AG04449 (cell line): ENCODE results near the gene MYO1E.

ENCODE experiments used
- CTCF ChIA-PET: fragments of 350-600 bp; formaldehyde crosslinking; extraction: SDS; loops from one replicate; lab custom pipeline; 2021; ENCODE audit warnings: antibody characterized with exemption; lab: Yijun Ruan, JAX
- POLR2A ChIA-PET: fragments of 400-600, 350-600 bp; formaldehyde crosslinking; extraction: SDS; loops from one replicate; lab custom pipeline; 2020; ENCODE audit warnings: antibody characterized with exemption, inconsistent platforms; lab: Yijun Ruan, JAX
- DNase-seq: peaks from one replicate; pipeline ENCODE4 v3.0.0-alpha.2; 2010; ENCODE audit warnings: low read depth, low spot score
- H3K4me3 ChIP-seq: 2 replicates; pipeline ENCODE4 v1.5.1; 2011; ENCODE audit warnings: low read depth, mild to moderate bottlenecking, control low read depth, low read length
- CTCF ChIP-seq: IDR thresholded peaks from one replicate; pipeline ENCODE4 v1.5.1; 2011; ENCODE audit warnings: mild to moderate bottlenecking, moderate library complexity, low read length, control low read depth, inconsistent platforms; ENCODE audit not compliant: insufficient read depth; ENCODE audit errors: missing control alignments

MYO1E gene

GRCh38 chr15:59329091-59329490, 43.6 kb downstream of the MYO1E start:
- no peak for TF ChIP-seq CTCF
- no peak overlapping the region for H3K4me3 ChIP-seq
- no peak for DNase-seq
- ChIA-PET POLR2A (interaction anchor here (0.8 to 1.3 kb wide), 6 partner anchors 9 to 44 kb away, joined by 3 to 5 read pairs (median 4); partner anchors contain the start of gene MYO1E), CTCF (interaction anchor here (0.9 to 1.6 kb wide), 3 partner anchors 25 to 154 kb away, joined by 3 to 5 read pairs (median 4); no protein-coding TSS in a partner anchor)

GRCh38 chr15:59327942-59328341, 44.7 kb downstream of the MYO1E start:
- ChIA-PET CTCF (no interaction called here), POLR2A (no interaction called here)
- no peak for TF ChIP-seq CTCF
- DNase-seq, result no peak
- no peak overlapping the region for H3K4me3 ChIP-seq

GRCh38 chr15:59326856-59327255, 45.8 kb downstream of the MYO1E start:
- DNase-seq, result no peak
- no peak for TF ChIP-seq CTCF
- ChIA-PET CTCF (no interaction called here), POLR2A (no interaction called here)
- no peak overlapping the region for H3K4me3 ChIP-seq

DNA sequence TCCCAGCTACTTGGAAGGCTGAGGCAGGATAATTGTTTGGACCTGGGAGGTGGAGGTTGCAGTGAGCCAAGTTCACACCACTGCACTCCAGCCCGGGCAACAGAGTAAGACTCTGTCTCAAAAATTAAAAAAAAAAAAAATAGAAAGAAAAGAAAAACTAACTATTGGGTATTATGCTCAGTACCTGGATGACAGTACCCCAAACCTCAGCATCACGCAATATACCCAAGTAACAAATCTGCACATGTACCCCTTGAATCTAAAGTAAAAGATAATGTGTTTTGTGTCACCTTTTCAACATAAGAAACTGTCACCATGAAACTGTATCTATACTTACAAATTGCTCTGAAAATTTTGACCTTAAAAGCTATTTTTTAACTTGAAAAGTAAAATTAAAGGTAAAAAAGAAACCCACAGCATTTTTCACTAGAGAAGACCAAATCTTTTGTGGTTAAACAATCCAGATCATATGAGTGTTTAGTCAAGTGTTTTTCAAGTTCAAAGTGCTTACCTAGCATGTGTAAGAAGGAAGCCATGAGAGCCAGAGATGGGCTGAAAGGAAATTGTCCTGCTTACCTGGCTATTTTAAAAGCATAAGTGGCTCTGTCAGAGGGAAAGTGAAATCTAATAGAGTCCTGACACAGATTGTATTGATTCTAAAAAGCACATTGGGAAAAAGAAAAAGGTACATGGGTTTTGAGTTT, 50.5 kb downstream of the MYO1E start:
- ChIA-PET CTCF (no interaction called here), POLR2A (no interaction called here)
- DNase-seq, result no peak
- H3K4me3 ChIP-seq, result no peak overlapping the region
- TF ChIP-seq CTCF, result no peak

DNA sequence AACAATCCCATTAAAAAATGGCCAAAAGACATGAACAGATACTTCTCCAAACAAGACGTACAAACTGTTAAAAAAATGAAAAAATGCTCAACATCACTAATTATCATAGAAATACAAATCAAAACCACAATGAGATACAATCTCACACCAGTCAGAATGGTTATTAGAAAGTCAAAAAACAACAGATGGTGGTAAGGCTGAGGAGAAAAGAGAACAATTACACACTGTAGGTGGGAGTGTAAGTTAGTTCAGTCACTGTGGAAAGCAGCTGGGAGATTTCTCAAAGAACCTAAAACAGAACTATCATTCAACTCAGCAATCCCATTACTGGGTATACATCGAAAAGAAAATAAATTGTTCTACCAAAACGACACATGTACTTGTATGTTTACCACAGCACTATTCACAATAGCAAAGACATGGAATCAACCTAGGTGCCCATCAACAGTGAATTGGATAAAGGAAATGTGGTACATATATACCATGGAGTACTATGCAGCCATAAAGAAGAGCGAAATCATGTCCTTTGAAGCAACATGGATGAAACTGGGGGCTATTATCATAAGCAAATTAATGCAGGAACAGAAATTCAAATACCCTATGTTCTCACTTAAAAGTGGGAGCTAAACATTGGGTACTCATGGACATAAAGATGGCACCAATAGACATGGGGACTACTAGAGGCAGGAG, 51.5 kb downstream of the MYO1E start:
- H3K4me3 ChIP-seq, result no peak overlapping the region
- DNase-seq, result no peak
- ChIA-PET CTCF (no interaction called here), POLR2A (no interaction called here)
- no peak for TF ChIP-seq CTCF

DNA sequence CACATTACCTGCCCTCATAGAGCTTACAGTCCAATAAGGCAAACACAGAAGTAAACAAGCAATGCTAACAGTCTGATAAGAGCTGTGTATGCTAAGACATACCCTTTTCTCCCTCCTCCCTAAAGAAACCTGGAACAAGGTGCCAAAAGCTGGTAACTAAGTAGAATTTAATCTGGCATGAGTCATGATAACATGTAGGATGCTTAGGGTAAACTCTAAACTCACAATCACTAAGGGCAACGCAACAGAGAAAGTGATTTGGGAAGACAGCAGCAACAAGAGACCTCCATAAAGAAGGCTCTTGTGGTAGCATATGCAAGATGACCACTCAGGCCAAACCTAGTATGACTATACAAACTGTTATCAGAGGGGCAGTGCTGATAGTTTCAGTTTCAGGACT, 55.5 kb downstream of the MYO1E start:
- TF ChIP-seq CTCF, result no peak
- POLR2A ChIA-PET, result no interaction called here
- no peak for DNase-seq
- H3K4me3 ChIP-seq, result no peak overlapping the region
- CTCF ChIA-PET, result interaction anchor here (1.6 to 1.7 kb wide), 2 partner anchors 8 to 13 kb away, joined by 3 to 9 read pairs; no protein-coding TSS in a partner anchor
